HepG2 (cell line): ENCODE data around the gene TPP2. TPM values are rescaled to one million over a fixed set of nuclear protein-coding genes. Genes with fewer than 3 reads are reported as not detected.

Experiments used
- ATAC-seq: fragments of 200-7000 bp; cut with Tn5 transposase; 3 replicates; pipeline ENCODE4 v1.9.1; 2020; ENCODE audit warnings: mild to moderate bottlenecking, moderate library complexity
- BruUV-seq: library from RNA; stranded (reverse); fragments of 400-500 nt; replicated peaks from 2 replicates; lab custom pipeline; 2021; lab: Mats Ljungman, UMichigan
- CTCF ChIA-PET: fragments of 300-600 bp; formaldehyde crosslinking; extraction: SDS; loops from one replicate; lab custom pipeline; 2021; ENCODE audit warnings: low total read pairs, inconsistent platforms, low intra/inter-chr PET ratio; lab: Yijun Ruan, JAX
- POLR2A ChIA-PET: fragments of 350-600 bp; sonication (Branson Sonifier 250); formaldehyde crosslinking; loops from one replicate; lab custom pipeline; 2020; ENCODE audit warnings: antibody characterized with exemption, inconsistent platforms; lab: Yijun Ruan, JAX
- DNase-seq: peaks from one replicate; pipeline ENCODE4 v3.0.0-alpha.2; 2015; ENCODE audit warnings: low spot score
- FAIRE-seq: peaks from 3 replicates; lab custom pipeline; 2011; peaks lifted over from hg19 to GRCh38; lab: Jason Lieb, UNC
- H2AFZ ChIP-seq: one replicate; pipeline ENCODE4 v1.6.1; 2011; ENCODE audit warnings: low read length, inconsistent platforms
- H3K27ac ChIP-seq: fragments of 300-600 bp; 3 replicates; pipeline ENCODE4 v1.8.0; 2011; ENCODE audit warnings: mixed run types, mild to moderate bottlenecking, mixed read lengths, low read length, inconsistent platforms; ENCODE audit not compliant: insufficient read depth; ENCODE audit errors: extremely low read length
- H3K27me3 ChIP-seq, 2 experiments: fragments of 200-600 bp in 1 of 2; 2 replicates in 1 of 2; 3 replicates in 1 of 2; pipeline versions ENCODE4 v1.6.0 to v1.8.0; 2011; ENCODE audit warnings: low read length in 2 of 2, mild to moderate bottlenecking in 2 of 2, moderate library complexity in 2 of 2, inconsistent platforms in 1 of 2; ENCODE audit not compliant: insufficient read depth in 2 of 2, control insufficient read depth in 1 of 2
- H3K36me3 ChIP-seq, 2 experiments: fragments of 200-600 bp in 1 of 2; replicated peaks in 1 of 2; 2 replicates in 1 of 2; 3 replicates in 1 of 2; pipeline versions ENCODE4 v1.5.1 to v1.8.0; 2011; ENCODE audit warnings: low read length in 2 of 2, inconsistent platforms in 1 of 2; ENCODE audit not compliant: insufficient read depth in 2 of 2, control insufficient read depth in 1 of 2
- H3K4me1 ChIP-seq: 2 replicates; pipeline ENCODE4 v1.5.1; 2012; ENCODE audit warnings: low read length, inconsistent platforms; ENCODE audit not compliant: insufficient read depth
- H3K4me2 ChIP-seq: 2 replicates; pipeline ENCODE4 v1.6.0; 2011; ENCODE audit warnings: low read depth, low read length, inconsistent platforms
- H3K4me3 ChIP-seq, 3 experiments: fragments of 200-600 bp in 1 of 3; sonication (generic), shearing (Covaris generic) in 1 of 3; replicated peaks in 1 of 3; 2 replicates each; pipeline ENCODE4 v1.5.1; 2011 to 2016; ENCODE audit warnings: low read length in 3 of 3, inconsistent platforms in 2 of 3, low read depth in 2 of 3, mild to moderate bottlenecking in 2 of 3, control low read depth in 1 of 3, mixed read lengths in 1 of 3; ENCODE audit not compliant: insufficient read depth in 1 of 3
- H3K79me2 ChIP-seq: one replicate; pipeline ENCODE4 v1.6.1; 2011; ENCODE audit warnings: low read length, inconsistent platforms; ENCODE audit not compliant: insufficient read depth
- H3K9ac ChIP-seq: 2 replicates; pipeline ENCODE4 v1.6.0; 2011; ENCODE audit warnings: mild to moderate bottlenecking, low read depth, low read length, inconsistent platforms; ENCODE audit not compliant: insufficient read depth
- H3K9me3 ChIP-seq: 2 replicates; pipeline ENCODE4 v1.5.1; 2012; ENCODE audit warnings: mild to moderate bottlenecking, low read length
- H4K20me1 ChIP-seq: 2 replicates; pipeline ENCODE4 v1.6.0; 2011; ENCODE audit warnings: inconsistent platforms, mild to moderate bottlenecking, low read length, moderate library complexity; ENCODE audit not compliant: insufficient read depth
- ARNT ChIP-seq: fragments of 450-650 bp; IDR thresholded peaks from 2 replicates; pipeline ENCODE4 v1.6.1; 2017
- FOXK1 ChIP-seq: sonication (generic); formaldehyde crosslinking; IDR thresholded peaks from 2 replicates; pipeline ENCODE4 v1.4.0; 2020; ENCODE audit warnings: low read depth, missing genetic modification reagents, borderline replicate concordance
- HNRNPK ChIP-seq: fragments of 200-400 bp; formaldehyde crosslinking; IDR thresholded peaks from 2 replicates; pipeline ENCODE4 v1.6.1; 2018; ENCODE audit warnings: low read length, low read depth, moderate library complexity, mild to moderate bottlenecking; ENCODE audit not compliant: poor library complexity, severe bottlenecking
- HOXA3 ChIP-seq: sonication (generic); formaldehyde crosslinking; IDR thresholded peaks from 2 replicates; pipeline ENCODE4 v1.5.0; 2020; ENCODE audit warnings: missing genetic modification reagents
- IKZF5 ChIP-seq: IDR thresholded peaks from 2 replicates; pipeline ENCODE4 v1.6.1; 2018; ENCODE audit warnings: missing genetic modification reagents, mild to moderate bottlenecking, missing compliant biosample characterization
- LBX2 ChIP-seq: sonication (generic); formaldehyde crosslinking; IDR thresholded peaks from 2 replicates; pipeline ENCODE4 v1.5.0; 2020; ENCODE audit warnings: missing genetic modification reagents, mild to moderate bottlenecking, borderline replicate concordance
- MNT ChIP-seq: fragments of 450-650 bp; IDR thresholded peaks from 2 replicates; pipeline ENCODE4 v1.6.1; 2016
- PREB ChIP-seq: sonication (generic); formaldehyde crosslinking; IDR thresholded peaks from 2 replicates; pipeline ENCODE4 v1.4.0; 2020; ENCODE audit warnings: missing genetic modification reagents
- SMARCC2 ChIP-seq: fragments of 450-650 bp; IDR thresholded peaks from 2 replicates; pipeline ENCODE4 v1.6.1; 2017; ENCODE audit warnings: antibody characterized with exemption, mild to moderate bottlenecking
- ZNF512 ChIP-seq: sonication (generic); formaldehyde crosslinking; IDR thresholded peaks from 2 replicates; pipeline ENCODE4 v1.4.0; 2020; ENCODE audit warnings: mild to moderate bottlenecking, missing genetic modification reagents
- ZNF530 ChIP-seq: sonication (generic); formaldehyde crosslinking; IDR thresholded peaks from 2 replicates; pipeline ENCODE4 v1.5.0; 2020; ENCODE audit warnings: low read depth, mild to moderate bottlenecking, missing genetic modification reagents
- ZNF652 ChIP-seq: IDR thresholded peaks from 2 replicates; pipeline ENCODE4 v1.6.1; 2016; ENCODE audit warnings: low read depth, borderline replicate concordance
- ZNF687 ChIP-seq: sonication (generic); formaldehyde crosslinking; IDR thresholded peaks from 2 replicates; pipeline ENCODE4 v1.5.1; 2020; ENCODE audit warnings: mild to moderate bottlenecking, missing genetic modification reagents, moderate library complexity
- ZNF75D ChIP-seq: sonication (generic); formaldehyde crosslinking; IDR thresholded peaks from 2 replicates; pipeline ENCODE4 v1.8.1; 2023; ENCODE audit warnings: missing genetic modification reagents, mild to moderate bottlenecking, borderline replicate concordance
- ZNF850 ChIP-seq: sonication (generic); formaldehyde crosslinking; conservative IDR thresholded peaks from 2 replicates; pipeline ENCODE4 v1.9.0; 2021; ENCODE audit warnings: mild to moderate bottlenecking, missing genetic modification reagents
- WGBS: methylation state at CpG from one replicate; pipeline ENCODE4 v1.1.6; 2017; ENCODE audit warnings: low lambda C conversion rate; 5-methylcytosine and 5-hydroxymethylcytosine counted together
- in situ Hi-C: cut with HindIII; loops from 2 replicates; pipeline ENCODE4 v1.10.0; 2017; ENCODE audit warnings: low pct_unique_long_range_greater_than_20kb; ENCODE audit not compliant: extremely low pct_ligation_motif_present
- intact Hi-C: fragments of 100-400 bp; cut with micrococcal nuclease; formaldehyde crosslinking; loops from one replicate; pipeline ENCODE4 v1.10.0; 2022; ENCODE audit not compliant: unreplicated experiment
- polyA plus RNA-seq, 8 experiments: library from polyadenylated mRNA; depleted of rRNA in 3 of 8; stranded (reverse) in 7 of 8; unstranded in 1 of 8; fragments of >200 nt; fragmentation: Illumina TruSeq in 4 of 8; extraction: Trizol in 4 of 8; gene quantifications; 2 replicates each; pipeline versions ENCODE4 v1.2.1 to v1.2.3, GENCODE V29; 2011 to 2016; ENCODE audit warnings: low read depth in 4 of 8, missing spikeins in 1 of 8, mixed read lengths in 1 of 8; ENCODE audit not compliant: insufficient read depth in 1 of 8
- total RNA-seq, 5 experiments: library from RNA; depleted of rRNA; stranded (reverse); fragments of >200 nt; fragmentation: Illumina TruSeq; extraction: Trizol; gene quantifications; 2 replicates each; pipeline ENCODE4 v1.2.3, GENCODE V29; 2016; ENCODE audit warnings: low read depth in 1 of 5

Gene TPP2
- total and polyA plus RNA-seq, 2 of the 13 experiments (the other 11 are each of a cell fraction or from before 2014, with no cell fraction given) = 16.4 to 52.1 TPM

GRCh38 chr13:102593466-102593865, 3.3 kb upstream of the TPP2 start:
- no peak for FAIRE-seq
- TF ChIP-seq PREB (CRISPR knock-in tag) = no peak
- TF ChIP-seq FOXK1 = no peak
- no peak for TF ChIP-seq SMARCC2
- no peak for TF ChIP-seq IKZF5 (CRISPR knock-in tag)
- TF ChIP-seq ZNF530 = no peak
- no peak for TF ChIP-seq ZNF687 (CRISPR knock-in tag)
- TF ChIP-seq ZNF652 (CRISPR knock-in tag) = no peak
- TF ChIP-seq HOXA3 (CRISPR knock-in tag) = no peak
- no peak for TF ChIP-seq ARNT
- no peak for TF ChIP-seq MNT
- no peak for TF ChIP-seq ZNF850
- TF ChIP-seq ZNF512 (CRISPR knock-in tag) = no peak
- TF ChIP-seq HNRNPK = no peak
- no peak for TF ChIP-seq LBX2
- no peak for TF ChIP-seq ZNF75D (CRISPR knock-in tag)

More at GRCh38 chr13:102593466-102593865, 3.3 kb upstream of the TPP2 start:
- Histone ChIP-seq H2AFZ (no peak overlapping the region), H3K36me3 (no peaks in the 10 kb centered on the region), H3K4me2 (no peak overlapping the region), H4K20me1 (0 out of 2 replicates have a peak, but pooled peaks cover 3% of the 10 kb centered on the region), H3K27ac (no peak overlapping the region), H3K27me3 (no peaks in the 10 kb centered on the region; a peak in 2 of 5 replicates), H3K4me1 (peaks cover 28% of the 10 kb centered on the region), H3K9me3 (no peaks in the 10 kb centered on the region), H3K79me2 (peaks cover 19% of the 10 kb centered on the region), H3K9ac (no peak overlapping the region), H3K4me3 (no peak overlapping the region)
- WGBS = 89% methylated on average over 3 of the region's 3 CpGs
- ChIA-PET POLR2A (interaction anchor here (1.0 to 1.2 kb wide), 2 partner anchors 207 to 252 kb away, joined by 3 to 4 read pairs; partner anchors contain the start of gene ERCC5), CTCF (no interaction called here)
- in situ Hi-C loops (no loop called here), intact Hi-C loops (no loop called here)
- no peak for DNase-seq
- ATAC-seq = no peak
- no TSS peak for BruUV-seq
